Muscle of back (tissue), 11 donors: ENCODE measurements around the gene TMEM101. TPM values are rescaled to one million over a fixed set of nuclear protein-coding genes. Genes with fewer than 3 reads are reported as not detected.
"Not testable (repeated sequence)": the region's sequence is repeated elsewhere in the genome, so short reads cannot be mapped to it uniquely, and the experiment has no call there.

ENCODE experiments used
- DNase-seq, 3 donors: peaks; one replicate each; pipeline versions ENCODE4 v3.0.0 to v3.0.0-alpha.2; 2013
- polyA plus RNA-seq, 10 donors: library from polyadenylated mRNA; unstranded; fragments of 120-200 nt; gene quantifications; one replicate each; pipeline ENCODE4 v1.2.1, GENCODE V29; 2013; ENCODE audit not compliant: insufficient read length in 10 of 10

The TMEM101 gene
- polyA plus RNA-seq, 10 donors, result 23.5 to 30.4 (median 26.8) TPM

DNA sequence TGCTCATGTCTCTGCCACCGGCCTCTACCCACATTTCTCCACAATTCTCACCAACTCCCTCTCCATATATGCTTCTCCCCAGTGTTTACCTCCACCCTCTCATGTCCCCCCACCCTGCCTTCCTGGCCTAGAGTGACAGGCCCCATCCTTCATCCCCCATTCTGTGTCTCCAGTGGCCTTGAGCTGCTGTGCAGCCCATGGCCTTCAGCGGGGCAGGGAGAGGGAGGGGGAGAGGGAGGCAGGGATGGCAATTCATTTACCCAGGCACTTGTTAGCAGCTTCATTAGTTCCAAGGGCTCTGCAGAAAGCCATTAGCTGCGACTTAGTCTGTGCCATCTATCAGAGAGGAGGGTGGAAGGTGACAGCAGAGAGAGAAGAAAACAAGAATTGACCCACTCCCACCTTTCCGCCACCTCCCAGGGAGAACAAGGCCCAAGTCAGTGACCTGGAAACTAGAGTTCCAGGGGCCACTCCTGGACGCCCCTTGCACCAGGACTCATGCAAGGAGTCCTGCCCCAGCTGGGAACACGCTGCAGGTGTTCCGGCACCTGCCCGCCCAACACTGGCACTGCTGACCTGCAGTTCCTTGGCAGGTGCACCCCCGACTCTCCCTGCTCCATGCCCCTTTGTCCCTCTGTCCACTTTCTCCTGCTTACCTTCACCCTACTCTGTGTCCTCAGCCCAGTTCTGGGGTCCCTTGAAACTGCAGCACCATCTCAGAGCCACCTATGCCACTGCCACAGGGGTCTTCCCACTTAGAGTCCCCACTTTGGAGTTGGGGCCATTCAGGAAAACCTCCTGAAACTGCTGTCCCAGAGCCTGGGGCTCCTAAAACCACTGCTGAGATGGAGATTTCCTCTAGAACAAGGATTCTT, 37.6 kb downstream of the TMEM101 start:
- DNase-seq, result no peak

GRCh38 chr17:43975898-43976297, 38.9 kb downstream of the TMEM101 start:
- no peak for DNase-seq

DNA sequence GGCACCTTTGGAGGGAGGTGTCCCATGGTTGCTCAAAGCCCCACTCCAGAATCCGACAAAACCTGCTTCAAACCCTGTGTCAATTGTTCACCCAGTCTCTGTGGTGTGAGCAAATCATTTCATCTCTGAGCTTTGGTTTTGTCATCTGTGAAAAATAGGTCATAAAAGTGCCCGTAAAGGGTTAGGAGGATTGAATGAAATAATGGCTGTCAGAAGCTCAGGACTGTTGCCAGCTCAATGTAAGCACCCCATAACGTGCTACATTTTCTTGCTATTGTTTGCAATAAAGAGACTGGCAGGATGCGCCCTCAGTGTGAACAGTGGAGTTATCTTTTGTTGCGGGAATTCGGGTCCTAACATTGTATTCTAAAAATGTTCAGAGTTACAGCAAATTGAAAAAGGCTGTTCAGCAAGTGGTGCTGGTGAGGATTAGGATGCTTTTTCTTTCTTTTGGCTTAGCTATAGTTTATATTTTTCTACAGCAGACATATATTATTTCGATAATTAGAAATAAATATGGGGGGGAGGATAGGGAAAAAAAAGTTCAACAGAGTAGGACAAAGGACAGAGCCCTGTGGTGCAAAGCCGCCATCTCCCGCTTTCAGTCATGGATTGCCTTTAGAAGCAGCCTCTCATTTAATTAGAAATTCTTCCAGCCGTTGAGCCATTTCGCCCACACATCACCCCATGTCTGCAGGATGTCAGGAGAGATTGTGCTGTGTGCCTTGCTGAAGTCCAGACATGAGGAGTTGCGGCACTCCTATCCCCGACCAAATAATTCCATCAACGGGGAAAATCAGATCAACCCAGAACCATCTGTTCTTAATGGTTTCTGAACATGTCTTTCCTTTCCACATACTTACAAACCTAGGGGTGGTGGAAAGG, 40.1 kb downstream of the TMEM101 start:
- no peak for DNase-seq

DNA sequence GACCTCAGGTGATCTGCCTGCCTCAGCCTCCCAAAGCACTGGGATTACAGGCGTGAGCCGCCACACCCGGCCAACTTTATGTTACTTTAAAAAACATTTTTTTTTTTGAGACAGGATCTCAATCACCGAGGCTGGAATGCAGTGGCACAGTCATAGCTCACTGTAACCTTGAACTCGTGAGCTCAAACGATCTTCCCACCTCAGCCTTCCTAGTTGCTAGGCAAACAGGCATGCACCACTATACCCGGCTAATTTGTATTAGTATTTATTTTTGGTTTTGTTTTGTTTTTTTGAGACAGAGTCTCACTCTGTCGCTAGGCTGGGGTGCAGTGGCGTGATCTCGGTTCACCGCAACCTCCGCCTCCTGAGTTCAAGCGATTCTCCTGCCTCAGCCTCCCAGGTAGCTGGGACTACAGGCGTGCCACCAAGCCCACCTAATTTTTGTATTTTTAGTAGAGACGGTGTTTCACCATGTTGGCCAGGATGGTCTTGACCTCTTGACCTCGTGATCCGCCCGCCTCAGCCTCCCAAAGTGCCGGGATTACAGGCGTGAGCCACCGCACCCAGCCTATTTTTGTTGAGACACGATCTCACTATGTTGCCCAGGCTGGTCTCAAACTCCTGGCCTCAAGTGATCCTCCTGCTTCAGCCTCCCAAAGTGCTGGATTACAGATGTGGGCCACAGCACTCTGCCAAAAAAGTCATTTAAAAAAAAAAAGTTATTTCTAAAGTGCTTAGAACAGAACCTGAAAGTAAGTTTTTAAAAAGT, 42.1 kb downstream of the TMEM101 start:
- DNase-seq, result not testable (repeated sequence)

DNA sequence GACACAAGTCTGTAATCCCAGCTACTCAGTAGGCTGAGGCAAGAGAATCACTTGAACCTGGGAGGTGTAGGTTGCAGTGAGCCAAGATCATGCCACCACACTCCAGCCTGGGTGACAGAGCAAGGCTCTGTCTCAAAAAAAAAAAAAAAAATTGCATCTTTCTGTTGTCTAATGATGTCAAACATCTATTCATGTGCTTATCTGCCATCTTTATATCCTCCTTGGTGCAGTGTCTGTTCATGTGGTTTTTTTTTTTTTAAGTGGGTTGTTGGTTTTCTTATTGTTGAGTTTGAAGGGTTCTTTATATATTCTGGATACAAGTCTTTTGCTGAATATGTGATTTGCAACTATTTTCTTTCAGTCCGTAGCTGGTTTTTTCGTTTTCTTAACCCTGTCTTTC, 43.3 kb downstream of the TMEM101 start:
- DNase-seq, result not testable (repeated sequence)

DNA sequence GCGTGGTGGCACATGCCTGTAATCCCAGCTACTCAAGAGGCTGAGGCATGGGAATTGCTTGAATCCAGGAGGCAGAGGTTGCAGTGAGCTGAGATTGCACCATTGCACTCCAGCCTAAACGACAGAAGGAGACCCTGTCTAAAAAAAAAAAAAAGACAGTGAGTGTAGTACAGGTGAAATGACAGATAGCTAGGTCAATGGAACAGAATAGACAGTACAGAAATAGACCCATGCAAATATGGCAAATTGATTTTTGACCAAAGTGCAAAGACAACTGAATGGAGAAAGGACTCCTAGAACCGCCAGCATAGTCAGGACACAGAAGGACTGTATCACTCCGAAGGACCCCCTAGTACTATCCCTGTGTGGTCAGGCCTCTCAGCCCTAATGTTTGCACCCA, 44.4 kb downstream of the TMEM101 start:
- DNase-seq, result no peak

DNA sequence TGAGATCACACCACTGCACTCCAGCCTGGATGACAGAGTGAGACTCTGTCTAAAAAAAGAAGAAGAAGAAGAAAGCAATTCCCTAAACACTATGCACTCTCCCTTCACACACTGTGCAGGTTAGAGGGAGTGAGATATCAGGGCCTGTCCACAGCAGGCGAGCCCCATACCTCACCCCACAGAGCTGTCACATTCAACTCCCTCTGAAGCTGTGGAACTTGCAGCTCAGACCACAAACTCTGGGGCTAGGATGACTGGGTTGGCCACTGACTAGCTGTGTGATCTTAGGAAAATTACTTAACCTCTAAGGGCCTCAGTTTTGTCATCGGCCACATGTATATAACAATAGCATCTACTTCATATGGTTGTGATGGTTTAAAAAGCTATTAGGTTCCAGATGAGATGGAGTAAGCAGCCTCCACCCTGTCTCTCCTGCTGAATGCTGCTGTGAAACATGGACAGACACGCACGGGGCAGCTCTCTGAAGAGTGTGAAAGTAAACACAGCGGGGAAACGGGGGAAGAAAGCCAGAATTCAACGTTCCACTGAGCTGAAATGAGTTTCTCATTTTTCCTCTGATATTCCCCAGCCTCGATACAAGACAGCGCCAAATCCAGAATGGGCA, 47.4 kb downstream of the TMEM101 start:
- no peak for DNase-seq

GRCh38 chr17:43966276-43966675, 48.5 kb downstream of the TMEM101 start:
- DNase-seq, result no peak

DNA sequence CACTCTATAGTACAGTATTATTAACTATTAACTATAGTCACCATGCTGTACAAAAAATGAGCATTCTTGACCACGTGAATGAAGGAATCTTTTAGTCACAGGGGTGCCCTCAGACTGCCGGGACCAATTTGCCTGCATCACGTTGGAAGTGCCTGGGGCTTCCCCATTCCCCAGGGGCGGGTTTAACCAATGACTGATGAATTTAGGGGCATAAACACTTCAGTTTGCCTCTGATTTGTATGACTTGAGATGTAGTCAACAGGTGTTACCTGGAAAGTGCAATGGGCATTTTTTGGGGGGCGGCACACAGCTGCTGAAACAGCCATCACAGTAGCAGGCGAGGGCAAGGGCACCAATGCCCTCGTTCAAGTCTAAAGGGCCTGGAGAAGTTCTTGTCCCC, 52.3 kb downstream of the TMEM101 start:
- DNase-seq, result no peak

- no peak for DNase-seq
Measured at GRCh38 chr17:43961954-43962353, 52.8 kb downstream of the TMEM101 start.

DNA sequence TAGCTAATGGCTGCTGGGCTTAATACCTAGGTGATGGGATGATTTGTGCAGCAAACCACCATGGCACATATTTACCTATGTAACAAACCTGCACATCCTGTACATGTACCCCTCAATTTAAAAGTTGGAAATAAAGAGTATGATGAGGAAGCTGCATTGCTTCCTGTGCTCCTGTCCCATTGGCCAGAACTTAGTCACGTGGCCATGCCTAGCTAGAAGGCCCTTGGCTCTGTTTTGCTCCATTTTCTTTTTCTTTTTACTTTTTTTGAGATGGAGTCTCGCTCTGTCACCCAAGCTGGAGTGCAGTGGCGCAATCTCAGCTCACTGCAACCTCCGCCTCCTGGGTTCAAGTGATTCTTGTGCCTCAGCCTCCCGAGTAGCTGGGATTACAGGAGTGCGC, 53.5 kb downstream of the TMEM101 start:
- DNase-seq, result not testable (repeated sequence)

Other genes starting within 250 kb of the TMEM101 start
- gene DUSP3, start 236.0 kb downstream of the TMEM101 start, polyA plus RNA-seq, result 100 to 1,000 TPM in 1 of 10 donors, 10 to 100 TPM in 9; 54.8 to 103 (median 63.9) TPM
- gene CFAP97D1, start 234.5 kb downstream of the TMEM101 start, polyA plus RNA-seq, result under 1 TPM in 5 of 10 donors, not detected in 5; 0.08 to 0.13 (median 0.10) TPM
- 1 to 10 TPM; 2.4 to 8.0 (median 4.6) TPM for gene MPP3, start 181.8 kb downstream of the TMEM101 start, polyA plus RNA-seq
- gene CD300LG, start 167.8 kb downstream of the TMEM101 start, polyA plus RNA-seq, result 1 to 10 TPM; 1.1 to 4.2 (median 2.8) TPM
- 1 to 10 TPM; 2.3 to 5.1 (median 3.7) TPM for gene MPP2, start 107.4 kb downstream of the TMEM101 start, polyA plus RNA-seq
- not detected for gene PPY, start 72.5 kb downstream of the TMEM101 start, polyA plus RNA-seq
- under 1 TPM in 3 of 10 donors, not detected in 7; 0.15 to 0.35 (median 0.22) TPM for gene PYY, start 61.0 kb downstream of the TMEM101 start, polyA plus RNA-seq
- under 1 TPM; 0.21 to 0.69 (median 0.36) TPM for gene NAGS, start 10.3 kb downstream of the TMEM101 start, polyA plus RNA-seq
- 10 to 100 TPM; 25.8 to 33.5 (median 29.8) TPM for gene LSM12, start 51.7 kb upstream of the TMEM101 start, polyA plus RNA-seq
- gene G6PC3, start 55.8 kb upstream of the TMEM101 start, polyA plus RNA-seq, result 10 to 100 TPM; 27.1 to 41.4 (median 34.7) TPM
- gene HDAC5, start 108.7 kb upstream of the TMEM101 start, polyA plus RNA-seq, result 10 to 100 TPM; 43.2 to 58.4 (median 52.6) TPM
- 1 to 10 TPM; 1.6 to 3.9 (median 2.3) TPM for gene HROB, start 127.0 kb upstream of the TMEM101 start, polyA plus RNA-seq
- gene ASB16, start 155.7 kb upstream of the TMEM101 start, polyA plus RNA-seq, result 10 to 100 TPM in 7 of 10 donors, 1 to 10 TPM in 3; 4.8 to 15.2 (median 10.9) TPM
- gene TMUB2, start 172.0 kb upstream of the TMEM101 start, polyA plus RNA-seq, result 10 to 100 TPM; 33.2 to 51.3 (median 40.6) TPM
- 10 to 100 TPM; 44.2 to 57.6 (median 49.0) TPM for gene ATXN7L3, start 184.9 kb upstream of the TMEM101 start, polyA plus RNA-seq
- gene UBTF, start 204.7 kb upstream of the TMEM101 start, polyA plus RNA-seq, result 10 to 100 TPM; 60.2 to 92.2 (median 72.2) TPM